WTC11 (cell line): ENCODE data around the gene ESYT3. TPM values are rescaled to one million over a fixed set of nuclear protein-coding genes. Genes with fewer than 3 reads are reported as not detected.

Experiments used
- ATAC-seq: fragments of 200-7000 bp; cut with Tn5 transposase; 2 replicates; pipeline ENCODE4 v1.10.0; 2021; ENCODE audit warnings: mild to moderate bottlenecking, moderate library complexity
- CTCF ChIA-PET: fragments of 300-600 bp; sonication (Branson Sonifier 250); formaldehyde crosslinking; loops from one replicate; lab custom pipeline; 2021; ENCODE audit warnings: antibody characterized with exemption; lab: Charles Lee
- POLR2A ChIA-PET: fragments of 350-600 bp; sonication (Branson Sonifier 250); formaldehyde crosslinking; loops from one replicate; lab custom pipeline; 2021; ENCODE audit warnings: antibody characterized with exemption; lab: Charles Lee
- DNase-seq: peaks from one replicate; pipeline ENCODE4 v3.0.0; 2021; ENCODE audit warnings: low spot score
- H3K27ac Mint-ChIP-seq: 2 replicates; pipeline ENCODE4 v1.8.0; 2021; ENCODE audit warnings: mixed read lengths
- H3K27me3 Mint-ChIP-seq: 2 replicates; pipeline ENCODE4 v1.8.0; 2021; ENCODE audit warnings: low read depth, mild to moderate bottlenecking, moderate library complexity, mixed read lengths
- H3K36me3 Mint-ChIP-seq: 2 replicates; pipeline ENCODE4 v1.8.0; 2021; ENCODE audit warnings: mixed read lengths
- H3K4me1 Mint-ChIP-seq: 2 replicates; pipeline ENCODE4 v1.8.0; 2022; ENCODE audit warnings: mixed read lengths
- H3K4me3 Mint-ChIP-seq: 2 replicates; pipeline ENCODE4 v1.8.0; 2021; ENCODE audit warnings: mild to moderate bottlenecking, moderate library complexity, mixed read lengths
- H3K9me3 Mint-ChIP-seq: 2 replicates; pipeline ENCODE4 v1.8.0; 2021; ENCODE audit warnings: mixed read lengths
- CBFB ChIP-seq: sonication (generic); formaldehyde crosslinking; IDR thresholded peaks from 2 replicates; pipeline ENCODE4 v1.8.1; 2022; ENCODE audit warnings: mild to moderate bottlenecking, low read depth, missing genetic modification reagents
- ETV6 ChIP-seq: sonication (generic); formaldehyde crosslinking; IDR thresholded peaks from 2 replicates; pipeline ENCODE4 v1.8.1; 2022; ENCODE audit warnings: mild to moderate bottlenecking, missing genetic modification reagents
- JAZF1 ChIP-seq: fragments of 250-450 bp; sonication (Bioruptor Pico); IDR thresholded peaks from 2 replicates; pipeline ENCODE4 v1.9.0; 2021; ENCODE audit warnings: moderate library complexity, mild to moderate bottlenecking, inconsistent platforms
- JUN ChIP-seq: sonication (generic); formaldehyde crosslinking; IDR thresholded peaks from 2 replicates; pipeline ENCODE4 v1.8.0; 2023; ENCODE audit warnings: mild to moderate bottlenecking, missing genetic modification reagents
- OVOL2 ChIP-seq: fragments of 250-450 bp; sonication (Bioruptor Pico); IDR thresholded peaks from 2 replicates; pipeline ENCODE4 v1.9.0; 2021; ENCODE audit warnings: mild to moderate bottlenecking, borderline replicate concordance
- RORB ChIP-seq: fragments of 250-450 bp; sonication (Bioruptor Pico); IDR thresholded peaks from 2 replicates; pipeline ENCODE4 v1.9.0; 2021; ENCODE audit warnings: mild to moderate bottlenecking
- ZNF423 ChIP-seq: fragments of 250-450 bp; sonication (Bioruptor Pico); IDR thresholded peaks from 2 replicates; pipeline ENCODE4 v2.1.2; 2022; ENCODE audit warnings: mild to moderate bottlenecking, moderate library complexity
- total RNA-seq: library from RNA; stranded (reverse); gene quantifications from 3 replicates; pipeline ENCODE4 v1.2.3, GENCODE V29; 2021
- TF ChIP-seq, protein P1 (sequence below): sonication (generic); formaldehyde crosslinking; IDR thresholded peaks from 2 replicates; pipeline ENCODE4 v1.8.0; 2022; ENCODE audit warnings: mild to moderate bottlenecking, missing genetic modification reagents
- TF ChIP-seq, protein P2 (sequence below): fragments of 250-450 bp; sonication (Bioruptor Pico); IDR thresholded peaks from 2 replicates; pipeline ENCODE4 v2.1.2; 2022; ENCODE audit warnings: mild to moderate bottlenecking, moderate library complexity
- TF ChIP-seq, protein P3 (sequence below): fragments of 250-450 bp; sonication (Bioruptor Pico); IDR thresholded peaks from 2 replicates; pipeline ENCODE4 v1.8.0; 2021; ENCODE audit warnings: mild to moderate bottlenecking
- TF ChIP-seq, protein P4 (sequence below): sonication (generic); formaldehyde crosslinking; IDR thresholded peaks from 2 replicates; pipeline ENCODE4 v1.8.1; 2022; ENCODE audit warnings: missing genetic modification reagents, borderline replicate concordance
- TF ChIP-seq, protein P5 (sequence below): sonication (generic); formaldehyde crosslinking; IDR thresholded peaks from 2 replicates; pipeline ENCODE4 v1.8.1; 2023; ENCODE audit warnings: mild to moderate bottlenecking, missing genetic modification reagents
- TF ChIP-seq, protein P6 (sequence below): sonication (generic); formaldehyde crosslinking; IDR thresholded peaks from 2 replicates; pipeline ENCODE4 v1.8.0; 2023; ENCODE audit warnings: missing genetic modification reagents, mild to moderate bottlenecking, borderline replicate concordance
- TF ChIP-seq, protein P7 (sequence below): sonication (generic); formaldehyde crosslinking; conservative IDR thresholded peaks from 2 replicates; pipeline ENCODE4 v1.8.1; 2022; ENCODE audit warnings: mild to moderate bottlenecking, missing genetic modification reagents
- TF ChIP-seq, protein P8 (sequence below): sonication (generic); formaldehyde crosslinking; IDR thresholded peaks from 2 replicates; pipeline ENCODE4 v1.8.1; 2022; ENCODE audit warnings: low read depth, missing genetic modification reagents, borderline replicate concordance
- TF ChIP-seq, protein P9 (sequence below): sonication (generic); formaldehyde crosslinking; IDR thresholded peaks from 2 replicates; pipeline ENCODE4 v1.8.1; 2023; ENCODE audit warnings: mild to moderate bottlenecking, missing genetic modification reagents, borderline replicate concordance
- TF ChIP-seq, protein P10 (sequence below): sonication (generic); formaldehyde crosslinking; IDR thresholded peaks from 2 replicates; pipeline ENCODE4 v1.8.0; 2022; ENCODE audit warnings: mild to moderate bottlenecking, missing genetic modification reagents

ESYT3 gene
- total RNA-seq, 1 experiment from 2014 or later, result 6.4 TPM

DNA sequence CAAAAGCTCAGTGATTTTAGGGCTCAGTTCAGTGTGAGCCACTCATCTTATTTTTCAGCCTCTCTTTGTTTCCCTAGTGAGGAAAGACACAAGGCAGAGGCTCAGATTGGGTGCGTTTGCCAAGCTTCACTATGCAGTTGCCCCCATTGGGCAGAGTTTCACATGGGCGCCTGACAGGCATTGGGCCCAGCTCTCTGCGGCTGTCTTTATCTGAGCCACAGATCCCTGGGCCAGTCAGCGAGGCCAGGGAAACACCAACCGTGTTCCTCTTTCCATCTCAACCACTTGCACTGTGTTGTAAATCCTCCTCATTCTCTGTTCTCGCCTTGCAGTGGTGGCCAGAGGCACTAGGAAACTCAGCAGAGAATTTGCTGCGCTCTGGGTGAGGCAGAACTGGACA, 10.8 kb downstream of the ESYT3 start:
- Mint-ChIP-seq H3K36me3 (no peaks in the 10 kb centered on the region), H3K4me1 (peaks cover 6% of the 10 kb centered on the region), H3K9me3 (no peaks in the 10 kb centered on the region), H3K4me3 (no peak overlapping the region), H3K27me3 (no peaks in the 10 kb centered on the region), H3K27ac (no peak overlapping the region)
- ATAC-seq (no peak), DNase-seq (no peak)
- CTCF ChIA-PET, result interaction anchor here (0.7 to 3.8 kb wide), 5 partner anchors 11 to 491 kb away, joined by 4 to 10 read pairs (median 5); partner anchors contain the start of gene ESYT3
- POLR2A ChIA-PET, result interaction anchor here (0.6 kb wide), 1 partner anchor 440 kb away, joined by 3 read pairs; no protein-coding TSS in a partner anchor
- TF ChIP-seq, protein P1, sequence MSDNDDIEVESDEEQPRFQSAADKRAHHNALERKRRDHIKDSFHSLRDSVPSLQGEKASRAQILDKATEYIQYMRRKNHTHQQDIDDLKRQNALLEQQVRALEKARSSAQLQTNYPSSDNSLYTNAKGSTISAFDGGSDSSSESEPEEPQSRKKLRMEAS, result no peak
- no peak for TF ChIP-seq CBFB
- TF ChIP-seq, protein P2, sequence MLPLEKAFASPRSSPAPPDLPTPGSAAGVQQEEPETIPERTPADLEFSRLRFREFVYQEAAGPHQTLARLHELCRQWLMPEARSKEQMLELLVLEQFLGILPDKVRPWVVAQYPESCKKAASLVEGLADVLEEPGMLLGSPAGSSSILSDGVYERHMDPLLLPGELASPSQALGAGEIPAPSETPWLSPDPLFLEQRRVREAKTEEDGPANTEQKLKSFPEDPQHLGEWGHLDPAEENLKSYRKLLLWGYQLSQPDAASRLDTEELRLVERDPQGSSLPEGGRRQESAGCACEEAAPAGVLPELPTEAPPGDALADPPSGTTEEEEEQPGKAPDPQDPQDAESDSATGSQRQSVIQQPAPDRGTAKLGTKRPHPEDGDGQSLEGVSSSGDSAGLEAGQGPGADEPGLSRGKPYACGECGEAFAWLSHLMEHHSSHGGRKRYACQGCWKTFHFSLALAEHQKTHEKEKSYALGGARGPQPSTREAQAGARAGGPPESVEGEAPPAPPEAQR (CRISPR knock-in tag), result no peak
- TF ChIP-seq, protein P3, sequence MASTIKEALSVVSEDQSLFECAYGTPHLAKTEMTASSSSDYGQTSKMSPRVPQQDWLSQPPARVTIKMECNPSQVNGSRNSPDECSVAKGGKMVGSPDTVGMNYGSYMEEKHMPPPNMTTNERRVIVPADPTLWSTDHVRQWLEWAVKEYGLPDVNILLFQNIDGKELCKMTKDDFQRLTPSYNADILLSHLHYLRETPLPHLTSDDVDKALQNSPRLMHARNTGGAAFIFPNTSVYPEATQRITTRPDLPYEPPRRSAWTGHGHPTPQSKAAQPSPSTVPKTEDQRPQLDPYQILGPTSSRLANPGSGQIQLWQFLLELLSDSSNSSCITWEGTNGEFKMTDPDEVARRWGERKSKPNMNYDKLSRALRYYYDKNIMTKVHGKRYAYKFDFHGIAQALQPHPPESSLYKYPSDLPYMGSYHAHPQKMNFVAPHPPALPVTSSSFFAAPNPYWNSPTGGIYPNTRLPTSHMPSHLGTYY, result no peak
- TF ChIP-seq, protein P4, sequence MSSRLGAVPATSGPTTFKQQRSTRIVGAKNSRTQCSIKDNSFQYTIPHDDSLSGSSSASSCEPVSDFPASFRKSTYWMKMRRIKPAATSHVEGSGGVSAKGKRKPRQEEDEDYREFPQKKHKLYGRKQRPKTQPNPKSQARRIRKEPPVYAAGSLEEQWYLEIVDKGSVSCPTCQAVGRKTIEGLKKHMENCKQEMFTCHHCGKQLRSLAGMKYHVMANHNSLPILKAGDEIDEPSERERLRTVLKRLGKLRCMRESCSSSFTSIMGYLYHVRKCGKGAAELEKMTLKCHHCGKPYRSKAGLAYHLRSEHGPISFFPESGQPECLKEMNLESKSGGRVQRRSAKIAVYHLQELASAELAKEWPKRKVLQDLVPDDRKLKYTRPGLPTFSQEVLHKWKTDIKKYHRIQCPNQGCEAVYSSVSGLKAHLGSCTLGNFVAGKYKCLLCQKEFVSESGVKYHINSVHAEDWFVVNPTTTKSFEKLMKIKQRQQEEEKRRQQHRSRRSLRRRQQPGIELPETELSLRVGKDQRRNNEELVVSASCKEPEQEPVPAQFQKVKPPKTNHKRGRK (CRISPR knock-in tag), result no peak
- TF ChIP-seq ETV6, result no peak
- TF ChIP-seq ZNF423 (CRISPR knock-in tag), result no peak
- no peak for TF ChIP-seq JAZF1 (CRISPR knock-in tag)
- TF ChIP-seq, protein P5, sequence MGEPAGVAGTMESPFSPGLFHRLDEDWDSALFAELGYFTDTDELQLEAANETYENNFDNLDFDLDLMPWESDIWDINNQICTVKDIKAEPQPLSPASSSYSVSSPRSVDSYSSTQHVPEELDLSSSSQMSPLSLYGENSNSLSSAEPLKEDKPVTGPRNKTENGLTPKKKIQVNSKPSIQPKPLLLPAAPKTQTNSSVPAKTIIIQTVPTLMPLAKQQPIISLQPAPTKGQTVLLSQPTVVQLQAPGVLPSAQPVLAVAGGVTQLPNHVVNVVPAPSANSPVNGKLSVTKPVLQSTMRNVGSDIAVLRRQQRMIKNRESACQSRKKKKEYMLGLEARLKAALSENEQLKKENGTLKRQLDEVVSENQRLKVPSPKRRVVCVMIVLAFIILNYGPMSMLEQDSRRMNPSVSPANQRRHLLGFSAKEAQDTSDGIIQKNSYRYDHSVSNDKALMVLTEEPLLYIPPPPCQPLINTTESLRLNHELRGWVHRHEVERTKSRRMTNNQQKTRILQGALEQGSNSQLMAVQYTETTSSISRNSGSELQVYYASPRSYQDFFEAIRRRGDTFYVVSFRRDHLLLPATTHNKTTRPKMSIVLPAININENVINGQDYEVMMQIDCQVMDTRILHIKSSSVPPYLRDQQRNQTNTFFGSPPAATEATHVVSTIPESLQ (CRISPR knock-in tag), result no peak
- TF ChIP-seq, protein P6, sequence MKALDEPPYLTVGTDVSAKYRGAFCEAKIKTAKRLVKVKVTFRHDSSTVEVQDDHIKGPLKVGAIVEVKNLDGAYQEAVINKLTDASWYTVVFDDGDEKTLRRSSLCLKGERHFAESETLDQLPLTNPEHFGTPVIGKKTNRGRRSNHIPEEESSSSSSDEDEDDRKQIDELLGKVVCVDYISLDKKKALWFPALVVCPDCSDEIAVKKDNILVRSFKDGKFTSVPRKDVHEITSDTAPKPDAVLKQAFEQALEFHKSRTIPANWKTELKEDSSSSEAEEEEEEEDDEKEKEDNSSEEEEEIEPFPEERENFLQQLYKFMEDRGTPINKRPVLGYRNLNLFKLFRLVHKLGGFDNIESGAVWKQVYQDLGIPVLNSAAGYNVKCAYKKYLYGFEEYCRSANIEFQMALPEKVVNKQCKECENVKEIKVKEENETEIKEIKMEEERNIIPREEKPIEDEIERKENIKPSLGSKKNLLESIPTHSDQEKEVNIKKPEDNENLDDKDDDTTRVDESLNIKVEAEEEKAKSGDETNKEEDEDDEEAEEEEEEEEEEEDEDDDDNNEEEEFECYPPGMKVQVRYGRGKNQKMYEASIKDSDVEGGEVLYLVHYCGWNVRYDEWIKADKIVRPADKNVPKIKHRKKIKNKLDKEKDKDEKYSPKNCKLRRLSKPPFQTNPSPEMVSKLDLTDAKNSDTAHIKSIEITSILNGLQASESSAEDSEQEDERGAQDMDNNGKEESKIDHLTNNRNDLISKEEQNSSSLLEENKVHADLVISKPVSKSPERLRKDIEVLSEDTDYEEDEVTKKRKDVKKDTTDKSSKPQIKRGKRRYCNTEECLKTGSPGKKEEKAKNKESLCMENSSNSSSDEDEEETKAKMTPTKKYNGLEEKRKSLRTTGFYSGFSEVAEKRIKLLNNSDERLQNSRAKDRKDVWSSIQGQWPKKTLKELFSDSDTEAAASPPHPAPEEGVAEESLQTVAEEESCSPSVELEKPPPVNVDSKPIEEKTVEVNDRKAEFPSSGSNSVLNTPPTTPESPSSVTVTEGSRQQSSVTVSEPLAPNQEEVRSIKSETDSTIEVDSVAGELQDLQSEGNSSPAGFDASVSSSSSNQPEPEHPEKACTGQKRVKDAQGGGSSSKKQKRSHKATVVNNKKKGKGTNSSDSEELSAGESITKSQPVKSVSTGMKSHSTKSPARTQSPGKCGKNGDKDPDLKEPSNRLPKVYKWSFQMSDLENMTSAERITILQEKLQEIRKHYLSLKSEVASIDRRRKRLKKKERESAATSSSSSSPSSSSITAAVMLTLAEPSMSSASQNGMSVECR (CRISPR knock-in tag), result no peak
- TF ChIP-seq OVOL2 (CRISPR knock-in tag), result no peak
- TF ChIP-seq, protein P7, sequence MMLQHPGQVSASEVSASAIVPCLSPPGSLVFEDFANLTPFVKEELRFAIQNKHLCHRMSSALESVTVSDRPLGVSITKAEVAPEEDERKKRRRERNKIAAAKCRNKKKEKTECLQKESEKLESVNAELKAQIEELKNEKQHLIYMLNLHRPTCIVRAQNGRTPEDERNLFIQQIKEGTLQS (CRISPR knock-in tag), result no peak
- TF ChIP-seq, protein P8, sequence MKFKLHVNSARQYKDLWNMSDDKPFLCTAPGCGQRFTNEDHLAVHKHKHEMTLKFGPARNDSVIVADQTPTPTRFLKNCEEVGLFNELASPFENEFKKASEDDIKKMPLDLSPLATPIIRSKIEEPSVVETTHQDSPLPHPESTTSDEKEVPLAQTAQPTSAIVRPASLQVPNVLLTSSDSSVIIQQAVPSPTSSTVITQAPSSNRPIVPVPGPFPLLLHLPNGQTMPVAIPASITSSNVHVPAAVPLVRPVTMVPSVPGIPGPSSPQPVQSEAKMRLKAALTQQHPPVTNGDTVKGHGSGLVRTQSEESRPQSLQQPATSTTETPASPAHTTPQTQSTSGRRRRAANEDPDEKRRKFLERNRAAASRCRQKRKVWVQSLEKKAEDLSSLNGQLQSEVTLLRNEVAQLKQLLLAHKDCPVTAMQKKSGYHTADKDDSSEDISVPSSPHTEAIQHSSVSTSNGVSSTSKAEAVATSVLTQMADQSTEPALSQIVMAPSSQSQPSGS, result no peak
- TF ChIP-seq JUN, result no peak
- TF ChIP-seq, protein P9, sequence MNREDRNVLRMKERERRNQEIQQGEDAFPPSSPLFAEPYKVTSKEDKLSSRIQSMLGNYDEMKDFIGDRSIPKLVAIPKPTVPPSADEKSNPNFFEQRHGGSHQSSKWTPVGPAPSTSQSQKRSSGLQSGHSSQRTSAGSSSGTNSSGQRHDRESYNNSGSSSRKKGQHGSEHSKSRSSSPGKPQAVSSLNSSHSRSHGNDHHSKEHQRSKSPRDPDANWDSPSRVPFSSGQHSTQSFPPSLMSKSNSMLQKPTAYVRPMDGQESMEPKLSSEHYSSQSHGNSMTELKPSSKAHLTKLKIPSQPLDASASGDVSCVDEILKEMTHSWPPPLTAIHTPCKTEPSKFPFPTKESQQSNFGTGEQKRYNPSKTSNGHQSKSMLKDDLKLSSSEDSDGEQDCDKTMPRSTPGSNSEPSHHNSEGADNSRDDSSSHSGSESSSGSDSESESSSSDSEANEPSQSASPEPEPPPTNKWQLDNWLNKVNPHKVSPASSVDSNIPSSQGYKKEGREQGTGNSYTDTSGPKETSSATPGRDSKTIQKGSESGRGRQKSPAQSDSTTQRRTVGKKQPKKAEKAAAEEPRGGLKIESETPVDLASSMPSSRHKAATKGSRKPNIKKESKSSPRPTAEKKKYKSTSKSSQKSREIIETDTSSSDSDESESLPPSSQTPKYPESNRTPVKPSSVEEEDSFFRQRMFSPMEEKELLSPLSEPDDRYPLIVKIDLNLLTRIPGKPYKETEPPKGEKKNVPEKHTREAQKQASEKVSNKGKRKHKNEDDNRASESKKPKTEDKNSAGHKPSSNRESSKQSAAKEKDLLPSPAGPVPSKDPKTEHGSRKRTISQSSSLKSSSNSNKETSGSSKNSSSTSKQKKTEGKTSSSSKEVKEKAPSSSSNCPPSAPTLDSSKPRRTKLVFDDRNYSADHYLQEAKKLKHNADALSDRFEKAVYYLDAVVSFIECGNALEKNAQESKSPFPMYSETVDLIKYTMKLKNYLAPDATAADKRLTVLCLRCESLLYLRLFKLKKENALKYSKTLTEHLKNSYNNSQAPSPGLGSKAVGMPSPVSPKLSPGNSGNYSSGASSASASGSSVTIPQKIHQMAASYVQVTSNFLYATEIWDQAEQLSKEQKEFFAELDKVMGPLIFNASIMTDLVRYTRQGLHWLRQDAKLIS (CRISPR knock-in tag), result no peak
- TF ChIP-seq, protein P10, sequence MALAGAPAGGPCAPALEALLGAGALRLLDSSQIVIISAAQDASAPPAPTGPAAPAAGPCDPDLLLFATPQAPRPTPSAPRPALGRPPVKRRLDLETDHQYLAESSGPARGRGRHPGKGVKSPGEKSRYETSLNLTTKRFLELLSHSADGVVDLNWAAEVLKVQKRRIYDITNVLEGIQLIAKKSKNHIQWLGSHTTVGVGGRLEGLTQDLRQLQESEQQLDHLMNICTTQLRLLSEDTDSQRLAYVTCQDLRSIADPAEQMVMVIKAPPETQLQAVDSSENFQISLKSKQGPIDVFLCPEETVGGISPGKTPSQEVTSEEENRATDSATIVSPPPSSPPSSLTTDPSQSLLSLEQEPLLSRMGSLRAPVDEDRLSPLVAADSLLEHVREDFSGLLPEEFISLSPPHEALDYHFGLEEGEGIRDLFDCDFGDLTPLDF (CRISPR knock-in tag), result no peak
- TF ChIP-seq RORB (CRISPR knock-in tag), result no peak
